ENCODE data around the gene RGL3.

GRCh38 chr19:11414544-11414943, 4.6 kb downstream of the RGL3 start:
- TF ChIP-seq GATA3 (IDR thresholded peaks at IDR 0.05; ENCODE audit: low read depth, low read length) (no peak), GATA2 (IDR thresholded peaks at IDR 0.05; ENCODE audit: low read depth, low read length) (no peak)

All from SH-SY5Y (cell line).